ENCODE measurements around the gene CPNE9.

- TF ChIP-seq CTCF (IDR thresholded peaks at IDR 0.05) (no peak), POLR2A (IDR thresholded peaks at IDR 0.05) (no peak)
Measured at GRCh38 chr3:9750556-9751411, 47.2 kb downstream of the CPNE9 start.
